Ishikawa (cell line): ENCODE data around the gene IRF2BP1.

Experiments
- CEBPB ChIP-seq: IDR thresholded peaks from 2 replicates; pipeline ENCODE4 v1.6.1; 2012
- CREB1 ChIP-seq: IDR thresholded peaks from 2 replicates; pipeline ENCODE4 v1.6.1; 2012; ENCODE audit warnings: low read depth
- EGR1 ChIP-seq: IDR thresholded peaks from 2 replicates; pipeline ENCODE4 v1.6.1; 2012
- EP300 ChIP-seq: IDR thresholded peaks from 2 replicates; pipeline ENCODE4 v1.6.1; 2012; ENCODE audit warnings: borderline replicate concordance
- FOXM1 ChIP-seq: IDR thresholded peaks from 2 replicates; pipeline ENCODE4 v1.6.1; 2012; ENCODE audit warnings: low read depth, borderline replicate concordance
- NFIC ChIP-seq: IDR thresholded peaks from 2 replicates; pipeline ENCODE4 v1.6.1; 2012
- RAD21 ChIP-seq: IDR thresholded peaks from 2 replicates; pipeline ENCODE4 v1.6.1; 2012; ENCODE audit warnings: low read depth
- TAF1 ChIP-seq: IDR thresholded peaks from 2 replicates; pipeline ENCODE4 v1.6.1; 2012; ENCODE audit warnings: low read depth, mild to moderate bottlenecking
- TCF12 ChIP-seq: IDR thresholded peaks from 2 replicates; pipeline ENCODE4 v1.6.1; 2012; ENCODE audit warnings: low read depth
- TEAD4 ChIP-seq: IDR thresholded peaks from 2 replicates; pipeline ENCODE4 v1.6.1; 2012
- YY1 ChIP-seq: IDR thresholded peaks from 2 replicates; pipeline ENCODE4 v1.6.1; 2012; ENCODE audit warnings: low read depth
- ZBTB7A ChIP-seq: IDR thresholded peaks from 2 replicates; pipeline ENCODE4 v1.6.1; 2012; ENCODE audit warnings: low read depth
- TF ChIP-seq, protein P1 (sequence below): IDR thresholded peaks from 2 replicates; pipeline ENCODE4 v1.6.1; 2012
- TF ChIP-seq, protein P2 (sequence below): IDR thresholded peaks from 2 replicates; pipeline ENCODE4 v1.6.1; 2012; ENCODE audit warnings: low read depth, mild to moderate bottlenecking
- TF ChIP-seq, protein P3 (sequence below): IDR thresholded peaks from 2 replicates; pipeline ENCODE4 v1.6.1; 2012

IRF2BP1 gene

DNA sequence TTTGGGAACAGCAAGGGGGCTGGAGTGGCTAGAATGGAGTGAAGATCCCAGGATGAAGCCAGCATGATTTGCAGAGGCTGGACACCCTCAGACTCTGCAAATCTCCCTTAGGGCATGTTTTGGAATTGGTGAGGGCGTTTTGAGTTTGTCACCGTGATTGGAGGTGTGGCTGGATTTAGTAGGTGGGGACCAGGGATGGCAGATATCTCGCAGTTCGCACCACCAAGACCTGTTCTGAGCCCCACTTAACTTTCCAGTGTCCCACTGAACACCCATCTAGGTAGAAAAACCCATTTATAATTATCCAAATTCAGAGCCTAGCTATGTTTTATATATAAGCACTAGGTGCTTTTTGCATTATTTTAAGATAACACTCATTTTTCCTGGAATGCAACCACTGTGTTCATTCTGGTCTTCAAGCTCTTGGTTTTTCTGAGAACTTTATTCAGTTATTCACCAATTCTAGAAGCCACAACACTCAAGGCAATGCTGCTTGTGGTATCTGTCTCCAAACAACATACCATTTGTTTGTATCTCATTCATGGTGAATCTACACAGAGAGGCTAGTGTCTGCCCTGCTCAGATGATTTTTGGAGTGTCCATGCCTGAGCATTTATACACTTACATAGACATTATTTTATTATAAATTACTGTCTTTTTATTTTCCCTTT lies 31.6 kb upstream of the IRF2BP1 start:
- TF ChIP-seq ZBTB7A (no peak), FOXM1 (no peak), TEAD4 (no peak), CREB1 (no peak), TCF12 (no peak), RAD21 (no peak), EP300 (no peak), CEBPB (no peak), TAF1 (no peak), EGR1 (no peak), YY1 (no peak), NFIC (no peak)
- TF ChIP-seq, protein P1, sequence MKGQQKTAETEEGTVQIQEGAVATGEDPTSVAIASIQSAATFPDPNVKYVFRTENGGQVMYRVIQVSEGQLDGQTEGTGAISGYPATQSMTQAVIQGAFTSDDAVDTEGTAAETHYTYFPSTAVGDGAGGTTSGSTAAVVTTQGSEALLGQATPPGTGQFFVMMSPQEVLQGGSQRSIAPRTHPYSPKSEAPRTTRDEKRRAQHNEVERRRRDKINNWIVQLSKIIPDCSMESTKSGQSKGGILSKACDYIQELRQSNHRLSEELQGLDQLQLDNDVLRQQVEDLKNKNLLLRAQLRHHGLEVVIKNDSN = no peak
- TF ChIP-seq, protein P2, sequence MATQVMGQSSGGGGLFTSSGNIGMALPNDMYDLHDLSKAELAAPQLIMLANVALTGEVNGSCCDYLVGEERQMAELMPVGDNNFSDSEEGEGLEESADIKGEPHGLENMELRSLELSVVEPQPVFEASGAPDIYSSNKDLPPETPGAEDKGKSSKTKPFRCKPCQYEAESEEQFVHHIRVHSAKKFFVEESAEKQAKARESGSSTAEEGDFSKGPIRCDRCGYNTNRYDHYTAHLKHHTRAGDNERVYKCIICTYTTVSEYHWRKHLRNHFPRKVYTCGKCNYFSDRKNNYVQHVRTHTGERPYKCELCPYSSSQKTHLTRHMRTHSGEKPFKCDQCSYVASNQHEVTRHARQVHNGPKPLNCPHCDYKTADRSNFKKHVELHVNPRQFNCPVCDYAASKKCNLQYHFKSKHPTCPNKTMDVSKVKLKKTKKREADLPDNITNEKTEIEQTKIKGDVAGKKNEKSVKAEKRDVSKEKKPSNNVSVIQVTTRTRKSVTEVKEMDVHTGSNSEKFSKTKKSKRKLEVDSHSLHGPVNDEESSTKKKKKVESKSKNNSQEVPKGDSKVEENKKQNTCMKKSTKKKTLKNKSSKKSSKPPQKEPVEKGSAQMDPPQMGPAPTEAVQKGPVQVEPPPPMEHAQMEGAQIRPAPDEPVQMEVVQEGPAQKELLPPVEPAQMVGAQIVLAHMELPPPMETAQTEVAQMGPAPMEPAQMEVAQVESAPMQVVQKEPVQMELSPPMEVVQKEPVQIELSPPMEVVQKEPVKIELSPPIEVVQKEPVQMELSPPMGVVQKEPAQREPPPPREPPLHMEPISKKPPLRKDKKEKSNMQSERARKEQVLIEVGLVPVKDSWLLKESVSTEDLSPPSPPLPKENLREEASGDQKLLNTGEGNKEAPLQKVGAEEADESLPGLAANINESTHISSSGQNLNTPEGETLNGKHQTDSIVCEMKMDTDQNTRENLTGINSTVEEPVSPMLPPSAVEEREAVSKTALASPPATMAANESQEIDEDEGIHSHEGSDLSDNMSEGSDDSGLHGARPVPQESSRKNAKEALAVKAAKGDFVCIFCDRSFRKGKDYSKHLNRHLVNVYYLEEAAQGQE = no peak
- TF ChIP-seq, protein P3, sequence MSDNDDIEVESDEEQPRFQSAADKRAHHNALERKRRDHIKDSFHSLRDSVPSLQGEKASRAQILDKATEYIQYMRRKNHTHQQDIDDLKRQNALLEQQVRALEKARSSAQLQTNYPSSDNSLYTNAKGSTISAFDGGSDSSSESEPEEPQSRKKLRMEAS = no peak

DNA sequence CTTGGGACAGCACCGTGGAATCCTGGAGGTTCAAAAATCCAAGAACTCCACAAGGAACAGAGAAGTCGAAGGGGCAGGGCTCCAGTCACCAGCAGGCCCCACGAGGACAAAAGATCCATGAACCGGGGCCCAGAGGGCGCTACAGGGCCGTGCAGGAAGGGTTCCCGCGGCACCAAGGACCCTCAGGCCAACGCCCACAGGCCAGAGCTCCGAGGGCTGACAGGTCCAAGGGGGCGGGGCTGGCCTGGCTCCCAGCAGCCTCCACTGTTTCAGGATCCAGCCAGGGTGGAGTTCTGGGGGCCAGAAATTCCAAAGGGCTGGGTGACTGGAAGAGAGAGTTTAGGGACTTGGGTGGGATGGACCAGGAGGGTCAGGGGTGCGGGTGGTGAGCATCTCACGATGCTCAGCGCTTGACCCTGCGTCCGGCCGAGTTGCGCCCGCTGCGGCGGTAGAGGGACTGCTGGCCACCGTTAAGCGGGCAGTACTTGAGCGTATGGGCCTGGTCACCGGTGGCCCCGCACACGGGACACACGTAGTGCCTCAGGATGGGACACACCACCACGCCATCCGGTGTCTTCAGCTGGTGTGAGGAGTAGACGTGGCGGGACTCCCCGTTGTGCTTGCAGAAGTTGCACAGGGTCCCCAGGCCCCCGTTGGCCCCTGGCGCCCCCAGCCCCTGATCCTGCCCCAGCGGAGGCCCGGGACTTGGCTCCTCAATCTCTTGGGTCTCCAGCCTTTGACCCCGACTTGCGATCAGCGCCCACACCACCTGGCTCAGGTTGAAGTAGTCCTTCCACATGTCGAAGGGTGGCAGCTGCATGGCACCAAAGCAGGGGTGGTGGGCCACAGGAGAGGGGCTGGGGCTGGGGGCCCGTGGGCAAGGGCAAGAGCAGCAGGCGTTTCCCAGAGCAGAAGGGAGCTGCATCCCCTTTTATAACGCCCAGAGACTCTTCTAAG lies 28.2 kb upstream of the IRF2BP1 start, which contains the start of gene NANOS2:
TSS of gene NANOS2 (minus strand) at position 905 of the 957 bp plus-strand sequence. CDS start at position 820, 85 bp downstream.
- TF ChIP-seq, protein P2 = no peak
- TF ChIP-seq RAD21 = peak; percentile 59

DNA sequence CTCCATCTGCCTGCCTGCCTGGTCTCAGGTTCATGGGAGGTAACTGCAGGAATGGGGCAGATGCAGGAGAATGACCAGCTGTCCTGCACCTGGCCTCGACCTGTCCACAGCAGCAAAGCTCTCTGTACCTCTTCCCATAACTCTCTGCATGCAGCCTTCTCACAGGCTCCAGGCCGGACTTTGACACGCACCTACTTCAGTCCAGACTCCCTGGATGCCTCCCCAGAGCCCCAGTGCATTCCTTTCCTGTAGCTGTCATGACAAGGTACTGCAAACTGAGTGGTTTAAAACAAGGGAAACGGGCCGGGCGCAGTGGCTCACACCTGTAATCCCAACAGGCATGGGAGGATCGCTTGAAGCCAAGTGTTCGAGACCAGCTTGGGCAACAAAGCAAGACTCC lies 25.4 kb upstream of the IRF2BP1 start:
- TF ChIP-seq EP300 (no peak), TAF1 (no peak), NFIC (no peak), FOXM1 (no peak), TEAD4 (no peak), CREB1 (no peak), RAD21 (no peak), EGR1 (no peak), YY1 (no peak)
- TF ChIP-seq, protein P2 = no peak

DNA sequence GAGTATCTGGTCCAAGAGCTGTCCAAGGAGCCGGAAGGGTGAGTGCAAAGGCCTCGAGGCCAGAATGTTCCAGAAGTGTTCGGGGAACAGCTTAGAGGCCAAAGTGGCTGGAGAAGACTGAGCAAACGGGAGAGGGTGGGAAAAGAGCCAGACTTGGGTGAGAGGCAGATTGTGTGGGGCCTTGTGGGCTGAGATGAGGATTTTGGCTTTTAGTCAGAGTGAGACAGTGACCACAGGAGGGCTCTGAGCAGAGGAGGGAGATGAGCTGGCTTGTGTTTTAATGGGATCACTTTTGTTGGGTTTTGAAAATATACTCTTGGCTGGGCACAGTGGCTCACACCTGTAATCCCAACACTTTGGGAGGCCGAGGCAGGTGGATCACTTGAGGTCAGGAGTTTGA lies 23.0 kb upstream of the IRF2BP1 start:
- no peak for TF ChIP-seq NFIC
- no peak for TF ChIP-seq CEBPB
- TF ChIP-seq YY1 = no peak
- TF ChIP-seq, protein P3 = no peak
- TF ChIP-seq FOXM1 = no peak
- no peak for TF ChIP-seq TEAD4
- TF ChIP-seq RAD21 = no peak
- TF ChIP-seq, protein P1 = no peak
- TF ChIP-seq EP300 = no peak
- TF ChIP-seq, protein P2 = no peak
- no peak for TF ChIP-seq ZBTB7A
- TF ChIP-seq TCF12 = no peak
- no peak for TF ChIP-seq EGR1
